Glutamatergic neuron (in vitro differentiated cells): ENCODE measurements around the gene CCDC134. TPM values are rescaled to one million over a fixed set of nuclear protein-coding genes. Genes with fewer than 3 reads are reported as not detected.

Source experiments
- DNase-seq: peaks from one replicate; pipeline ENCODE4 v3.0.0; 2022
- H3K27ac Mint-ChIP-seq: one replicate; pipeline ENCODE4 v1.8.0; 2020; ENCODE audit warnings: mild to moderate bottlenecking, mixed read lengths, inconsistent platforms; ENCODE audit not compliant: unreplicated experiment
- H3K27me3 Mint-ChIP-seq: one replicate; pipeline ENCODE4 v1.8.0; 2020; ENCODE audit warnings: mild to moderate bottlenecking, moderate library complexity, mixed read lengths, inconsistent platforms; ENCODE audit not compliant: unreplicated experiment
- H3K36me3 Mint-ChIP-seq: one replicate; pipeline ENCODE4 v1.8.0; 2020; ENCODE audit warnings: mild to moderate bottlenecking, mixed read lengths, inconsistent platforms; ENCODE audit not compliant: unreplicated experiment
- H3K4me1 Mint-ChIP-seq: one replicate; pipeline ENCODE4 v1.8.0; 2020; ENCODE audit warnings: mild to moderate bottlenecking, low read depth, mixed read lengths, inconsistent platforms; ENCODE audit not compliant: unreplicated experiment
- H3K4me3 Mint-ChIP-seq: one replicate; pipeline ENCODE4 v1.8.0; 2020; ENCODE audit warnings: mild to moderate bottlenecking, mixed read lengths, inconsistent platforms; ENCODE audit not compliant: unreplicated experiment
- H3K9me3 Mint-ChIP-seq: one replicate; pipeline ENCODE4 v1.8.0; 2020; ENCODE audit warnings: mild to moderate bottlenecking, moderate library complexity, mixed read lengths, inconsistent platforms; ENCODE audit not compliant: unreplicated experiment
- CTCF ChIP-seq: fragments of 200-600 bp; sonication (generic); IDR thresholded peaks from one replicate; pipeline ENCODE4 v1.5.0; 2021; ENCODE audit not compliant: partially characterized antibody, unreplicated experiment
- total RNA-seq: library from RNA; stranded (reverse); fragmentation: NEBNext Ultra II Directional; extraction: Animal tissue kit (Norgen Biotek cat#: 25700); gene quantifications from one replicate; pipeline ENCODE4 v1.2.1, GENCODE V29; 2021; ENCODE audit not compliant: unreplicated experiment

The CCDC134 gene
- total RNA-seq, 1 donor from 2014 or later = 9.4 TPM

- DNase-seq = no peak
- H3K4me1 Mint-ChIP-seq = peaks cover 18% of the 10 kb centered on the region
- peaks cover 15% of the 10 kb centered on the region for H3K9me3 Mint-ChIP-seq
- peaks cover 19% of the 10 kb centered on the region for H3K36me3 Mint-ChIP-seq
- TF ChIP-seq CTCF = no peak
- peaks cover 12% of the 10 kb centered on the region for H3K27me3 Mint-ChIP-seq
- H3K27ac Mint-ChIP-seq = no peak overlapping the region
- H3K4me3 Mint-ChIP-seq = peak overlapping the region; percentile 62
Observed at GRCh38 chr22:41836551-41836950, 36.1 kb downstream of the CCDC134 start.

GRCh38 chr22:41838842-41839618 is 38.6 kb downstream of the CCDC134 start:
- peaks cover 19% of the 10 kb centered on the region for H3K36me3 Mint-ChIP-seq
- H3K9me3 Mint-ChIP-seq = peaks cover 3% of the 10 kb centered on the region

GRCh38 chr22:41840216-41840615 is 39.7 kb downstream of the CCDC134 start:
- H3K27ac Mint-ChIP-seq = no peak overlapping the region
- H3K27me3 Mint-ChIP-seq = no peaks in the 10 kb centered on the region
- no peaks in the 10 kb centered on the region for H3K9me3 Mint-ChIP-seq
- H3K4me1 Mint-ChIP-seq = peaks cover 24% of the 10 kb centered on the region
- no peak for TF ChIP-seq CTCF
- peak overlapping the region; percentile 2 for H3K4me3 Mint-ChIP-seq
- DNase-seq = no peak
- H3K36me3 Mint-ChIP-seq = peaks cover 19% of the 10 kb centered on the region

More at GRCh38 chr22:41838842-41839618, 38.6 kb downstream of the CCDC134 start:
- H3K4me3 Mint-ChIP-seq = peak overlapping the region; percentile 11
- no peak for TF ChIP-seq CTCF
- H3K27ac Mint-ChIP-seq = peak overlapping the region; percentile 69
- peaks cover 19% of the 10 kb centered on the region for H3K4me1 Mint-ChIP-seq
- no peak for DNase-seq
- H3K27me3 Mint-ChIP-seq = peaks cover 1% of the 10 kb centered on the region

- no peaks in the 10 kb centered on the region for H3K9me3 Mint-ChIP-seq
- H3K27ac Mint-ChIP-seq = no peak overlapping the region
- H3K4me1 Mint-ChIP-seq = peaks cover 34% of the 10 kb centered on the region
- DNase-seq = no peak
- no peak overlapping the region for H3K4me3 Mint-ChIP-seq
- TF ChIP-seq CTCF = no peak
- H3K27me3 Mint-ChIP-seq = no peaks in the 10 kb centered on the region
- peaks cover 16% of the 10 kb centered on the region for H3K36me3 Mint-ChIP-seq
Observed at GRCh38 chr22:41841085-41841712, 40.7 kb downstream of the CCDC134 start.
